Testis (tissue), 3 donors: ENCODE measurements around the gene DGKB. TPM values are rescaled to one million over a fixed set of nuclear protein-coding genes. Genes with fewer than 3 reads are reported as not detected.

Source experiments
- DNase-seq: peaks from one replicate; pipeline ENCODE4 v3.0.0-alpha.2; 2019
- H3K27ac ChIP-seq, 2 donors: fragments of 200-600 bp; sonication (generic); one replicate each; pipeline ENCODE4 v1.5.1; 2019
- H3K27me3 ChIP-seq: fragments of 200-600 bp; sonication (generic); one replicate; pipeline ENCODE4 v1.5.1; 2019
- H3K36me3 ChIP-seq: fragments of 200-600 bp; sonication (generic); one replicate; pipeline ENCODE4 v1.5.1; 2017; ENCODE audit warnings: low read depth; ENCODE audit errors: missing control alignments
- H3K4me1 ChIP-seq: fragments of 200-600 bp; sonication (generic); one replicate; pipeline ENCODE4 v1.5.1; 2019
- H3K4me3 ChIP-seq, 2 donors: fragments of 200-600 bp; sonication (generic); one replicate each; pipeline ENCODE4 v1.5.1; 2017 to 2019
- H3K9me3 ChIP-seq: fragments of 200-600 bp; sonication (generic); one replicate; pipeline ENCODE4 v1.5.1; 2017
- POLR2A ChIP-seq: fragments of 450-650 bp; IDR thresholded peaks from one replicate; pipeline ENCODE4 v1.6.1; 2017; ENCODE audit warnings: antibody characterized with exemption, mild to moderate bottlenecking, moderate library complexity
- WGBS, 2 donors: methylation state at CpG; one replicate each; pipeline ENCODE4 v1.1.5; 2018; 5-methylcytosine and 5-hydroxymethylcytosine counted together
- intact Hi-C: fragments of 100-400 bp; cut with DNase I; formaldehyde crosslinking; loops from one replicate; pipeline ENCODE4 v1.15.1; 2023; ENCODE audit warnings: low total_unique reads
- polyA plus RNA-seq: library from polyadenylated mRNA; stranded (reverse); fragments of 350-450 nt; fragmentation: Illumina TruSeq; extraction: RNeasy Lipid Tissue Mini Kit (QIAGEN cat#74804); gene quantifications from one replicate; pipeline ENCODE4 v1.2.3, GENCODE V29; 2014; ENCODE audit warnings: low read depth, low replicate concordance; ENCODE audit not compliant: insufficient read depth
- total RNA-seq, 2 donors: library from RNA; depleted of rRNA; stranded (reverse); fragments of >200 nt; gene quantifications; one replicate each; pipeline ENCODE4 v1.2.3, GENCODE V29; 2016
- TF ChIP-seq, protein P1 (sequence below), 3 experiments: fragments of 450-650 bp in 2 of 3; fragments of 200-600 bp in 1 of 3; sonication (generic) in 1 of 3; IDR thresholded peaks; one replicate each; pipeline ENCODE4 v1.5.1; 2016 to 2019; ENCODE audit warnings: antibody characterized with exemption in 3 of 3, mild to moderate bottlenecking in 2 of 3, moderate library complexity in 1 of 3

Gene DGKB
- total and polyA plus RNA-seq, 3 donors from 2014 or later, result 0.17 to 1.1 (median 0.55) TPM

DNA sequence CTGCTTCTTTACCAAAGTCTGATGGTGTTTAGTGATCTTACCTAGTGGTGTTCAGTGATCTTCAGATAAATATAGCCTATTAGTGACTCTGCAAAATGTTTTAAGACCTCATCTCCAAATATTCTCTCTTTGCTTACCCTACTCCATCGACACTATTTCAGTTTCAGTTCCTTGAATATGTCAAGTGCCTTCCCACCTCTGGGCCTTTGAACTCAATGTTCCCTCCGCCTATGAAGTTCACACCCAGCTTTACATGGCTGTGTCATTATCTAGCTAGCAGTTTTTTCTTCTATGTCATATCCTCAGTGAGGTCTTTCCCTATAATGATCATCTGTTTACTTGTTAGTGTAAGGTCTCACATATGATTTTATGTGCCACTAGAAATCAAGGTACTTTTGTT lies 322.6 kb downstream of the DGKB start:
- TF ChIP-seq, protein P1, sequence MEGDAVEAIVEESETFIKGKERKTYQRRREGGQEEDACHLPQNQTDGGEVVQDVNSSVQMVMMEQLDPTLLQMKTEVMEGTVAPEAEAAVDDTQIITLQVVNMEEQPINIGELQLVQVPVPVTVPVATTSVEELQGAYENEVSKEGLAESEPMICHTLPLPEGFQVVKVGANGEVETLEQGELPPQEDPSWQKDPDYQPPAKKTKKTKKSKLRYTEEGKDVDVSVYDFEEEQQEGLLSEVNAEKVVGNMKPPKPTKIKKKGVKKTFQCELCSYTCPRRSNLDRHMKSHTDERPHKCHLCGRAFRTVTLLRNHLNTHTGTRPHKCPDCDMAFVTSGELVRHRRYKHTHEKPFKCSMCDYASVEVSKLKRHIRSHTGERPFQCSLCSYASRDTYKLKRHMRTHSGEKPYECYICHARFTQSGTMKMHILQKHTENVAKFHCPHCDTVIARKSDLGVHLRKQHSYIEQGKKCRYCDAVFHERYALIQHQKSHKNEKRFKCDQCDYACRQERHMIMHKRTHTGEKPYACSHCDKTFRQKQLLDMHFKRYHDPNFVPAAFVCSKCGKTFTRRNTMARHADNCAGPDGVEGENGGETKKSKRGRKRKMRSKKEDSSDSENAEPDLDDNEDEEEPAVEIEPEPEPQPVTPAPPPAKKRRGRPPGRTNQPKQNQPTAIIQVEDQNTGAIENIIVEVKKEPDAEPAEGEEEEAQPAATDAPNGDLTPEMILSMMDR (IDR thresholded peaks at IDR 0.05), result no peak
- no peak for TF ChIP-seq POLR2A
- no peak for DNase-seq
- Histone ChIP-seq H3K36me3 (no peaks in the 10 kb centered on the region), H3K4me1 (no peaks in the 10 kb centered on the region), H3K4me3 (no peak overlapping the region), H3K27me3 (no peaks in the 10 kb centered on the region), H3K9me3 (no peaks in the 10 kb centered on the region), H3K27ac (no peak overlapping the region)
- intact Hi-C loops, result no loop called here
- 87 to 94% methylated on average over 2 of the region's 2 CpGs for WGBS, 2 donors

DNA sequence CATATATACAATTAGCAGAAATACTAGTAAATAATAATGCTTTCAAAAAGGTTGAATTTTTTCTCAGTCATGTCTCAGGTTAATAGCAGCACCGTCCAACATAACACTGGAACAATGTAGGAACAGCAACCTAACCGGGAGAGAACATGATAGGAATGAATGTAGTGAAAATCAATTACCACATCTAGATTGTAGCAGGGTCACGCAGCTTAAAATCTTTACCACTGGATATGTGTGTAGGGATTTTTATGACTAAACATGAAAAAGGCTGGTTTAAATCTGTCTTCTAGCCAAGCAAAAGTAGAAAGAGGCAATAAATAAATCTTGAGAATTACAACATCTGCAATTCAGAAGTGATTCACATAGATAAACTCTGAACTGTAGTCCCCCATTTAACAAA lies 326.0 kb downstream of the DGKB start:
- no peak for DNase-seq
- H3K4me1 ChIP-seq, result no peaks in the 10 kb centered on the region
- TF ChIP-seq POLR2A, result no peak
- TF ChIP-seq, protein P1 (IDR thresholded peaks at IDR 0.05), result no peak
- no peaks in the 10 kb centered on the region for H3K9me3 ChIP-seq
- H3K27me3 ChIP-seq, result no peaks in the 10 kb centered on the region
- H3K27ac ChIP-seq, result no peak overlapping the region
- intact Hi-C loops, result no loop called here
- no peaks in the 10 kb centered on the region for H3K36me3 ChIP-seq
- H3K4me3 ChIP-seq, result no peak overlapping the region
- 75 to 76% methylated on average over 3 of the region's 3 CpGs for WGBS, 2 donors

DNA sequence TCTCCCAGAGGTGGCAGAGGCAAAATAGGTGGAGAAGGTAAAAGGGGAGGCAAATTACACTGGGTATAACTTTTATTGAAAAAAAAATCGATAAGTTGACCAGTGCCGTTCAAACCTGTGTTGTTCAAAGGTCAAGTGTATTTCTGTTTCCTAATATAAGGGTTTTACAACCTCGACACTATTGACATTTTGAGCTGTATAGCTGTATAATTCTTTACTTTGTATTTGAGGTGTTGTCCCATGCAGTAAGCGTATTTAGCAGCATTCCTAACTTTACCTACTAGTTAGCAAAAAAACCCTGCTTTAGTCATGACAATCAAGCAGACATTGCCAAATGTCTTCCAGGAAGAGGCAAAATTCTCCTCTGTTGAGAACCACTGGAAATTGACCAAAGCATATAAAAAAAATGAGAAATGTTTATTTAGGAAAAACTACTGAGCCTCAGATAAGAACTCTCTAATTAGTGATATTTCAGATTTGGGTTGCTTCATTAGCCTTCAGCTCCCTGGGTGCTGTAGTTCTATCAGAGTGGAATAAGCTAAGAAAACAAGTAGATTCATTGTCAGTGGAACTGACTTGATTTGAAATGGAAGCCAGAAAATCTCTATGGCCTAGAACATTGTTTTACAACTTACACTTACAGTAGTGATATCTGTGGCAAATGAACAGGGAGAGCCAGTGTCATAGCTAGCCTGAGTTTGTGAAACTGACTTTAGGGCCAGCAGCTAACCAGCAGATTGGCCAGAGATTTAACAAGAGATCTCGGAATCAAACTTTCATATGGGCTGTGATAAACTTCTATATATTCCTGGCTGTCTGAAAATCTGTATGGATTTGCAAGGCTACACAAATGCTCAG lies 331.6 kb downstream of the DGKB start:
- TF ChIP-seq POLR2A, result no peak
- TF ChIP-seq, protein P1 (IDR thresholded peaks at IDR 0.05), result no peak
- Histone ChIP-seq H3K4me1 (no peaks in the 10 kb centered on the region), H3K36me3 (no peaks in the 10 kb centered on the region), H3K27ac (no peak overlapping the region), H3K9me3 (no peaks in the 10 kb centered on the region), H3K4me3 (no peak overlapping the region), H3K27me3 (no peaks in the 10 kb centered on the region)
- 90 to 91% methylated on average over 5 of the region's 5 CpGs for WGBS, 2 donors
- no peak for DNase-seq
- intact Hi-C loops, result no loop called here

DNA sequence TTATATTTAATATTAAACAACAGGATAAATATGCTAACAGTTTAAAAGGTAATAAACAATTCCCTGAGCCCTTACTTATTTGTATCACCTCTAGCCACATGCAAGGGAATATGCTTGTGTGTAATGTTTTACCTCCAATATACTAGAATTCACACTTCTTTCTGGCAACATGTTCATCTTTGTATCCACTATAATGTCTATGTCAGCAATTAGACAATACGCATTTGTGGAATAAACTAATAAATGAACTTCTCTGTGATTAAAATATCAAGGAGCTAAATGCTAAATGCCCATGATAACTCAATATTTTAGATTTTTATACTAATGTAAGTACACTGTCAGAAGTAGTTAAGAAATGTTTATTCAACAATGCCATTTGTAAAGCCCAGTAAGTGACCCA lies 350.5 kb downstream of the DGKB start:
- TF ChIP-seq POLR2A, result no peak
- TF ChIP-seq, protein P1 (IDR thresholded peaks at IDR 0.05), result no peak
- Histone ChIP-seq H3K36me3 (no peaks in the 10 kb centered on the region), H3K27me3 (no peaks in the 10 kb centered on the region), H3K9me3 (no peaks in the 10 kb centered on the region), H3K27ac (no peak overlapping the region), H3K4me1 (no peaks in the 10 kb centered on the region), H3K4me3 (no peak overlapping the region)
- intact Hi-C loops, result no loop called here
- DNase-seq, result no peak
- WGBS, 2 donors, result 89 to 94% methylated on average over 1 of the region's 1 CpG

DNA sequence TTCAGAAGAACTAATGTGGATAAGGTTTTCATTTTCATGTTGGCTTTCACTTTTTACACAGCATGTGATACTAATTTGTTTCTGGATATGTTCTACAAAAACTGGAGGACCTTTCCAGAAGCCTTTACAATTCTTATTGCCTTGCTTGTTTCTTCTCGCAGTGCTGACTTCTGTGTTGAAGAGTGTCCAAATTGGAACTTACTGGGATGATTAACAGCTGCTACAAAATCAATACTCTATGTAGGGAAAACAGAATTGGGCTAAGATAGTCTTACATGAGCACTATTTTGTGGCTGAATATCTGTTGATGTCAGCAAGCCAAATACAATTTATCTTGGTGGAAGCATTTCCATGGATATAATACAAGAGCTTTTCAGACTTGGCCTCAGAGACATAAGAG lies 351.2 kb downstream of the DGKB start:
- intact Hi-C loops, result no loop called here
- Histone ChIP-seq H3K4me3 (no peak overlapping the region), H3K27me3 (no peaks in the 10 kb centered on the region), H3K9me3 (no peaks in the 10 kb centered on the region), H3K4me1 (no peaks in the 10 kb centered on the region), H3K27ac (no peak overlapping the region), H3K36me3 (no peaks in the 10 kb centered on the region)
- no peak for DNase-seq
- 56 to 67% methylated on average over 1 of the region's 1 CpG for WGBS, 2 donors
- TF ChIP-seq, protein P1 (IDR thresholded peaks at IDR 0.05), result no peak
- TF ChIP-seq POLR2A, result no peak
